ENCODE data around the gene TBL1Y. TPM values are rescaled to one million over a fixed set of nuclear protein-coding genes. Genes with fewer than 3 reads are reported as not detected.

The TBL1Y gene
- total RNA-seq, 1 experiment from 2014 or later: not detected

- ChIA-PET CTCF (no interaction called here), POLR2A (no interaction called here), RAD21 (ENCODE audit: low non-redundant PET in 1 of 2, low total read pairs in 2 of 2, uncharacterized antibody in 2 of 2, unreplicated experiment in 2 of 2) (no interaction called here)
- ATAC-seq: no peak
- intact Hi-C loops (cut with micrococcal nuclease): no loop called here
- H3K4me1 ChIP-seq (ENCODE audit: control insufficient read depth in 1 of 2, insufficient read depth in 2 of 2, low read length in 2 of 2): no peaks in the 10 kb centered on the region; a peak in 1 of 4 replicates
- H4K20me1 ChIP-seq (ENCODE audit: insufficient read depth): no peaks in the 10 kb centered on the region
- no TSS peak for BruUV-seq (replicated peaks)
- no peaks in the 10 kb centered on the region for H3K9me3 ChIP-seq (ENCODE audit: control insufficient read depth in 1 of 2, insufficient read depth in 1 of 2, low read depth in 1 of 2, low read length in 2 of 2)
- H3K79me2 ChIP-seq (ENCODE audit: insufficient read depth, low read length): no peaks in the 10 kb centered on the region
- no peaks in the 10 kb centered on the region for H3K9me2 ChIP-seq (ENCODE audit: insufficient read depth)
- no peak overlapping the region for H3K27ac ChIP-seq (ENCODE audit: low read depth, low read length)
- H3K4me3 ChIP-seq (replicated peaks in 1 of 2; ENCODE audit: low read depth in 1 of 2, low read length in 2 of 2): no peak overlapping the region
- TF ChIP-seq MAX (IDR thresholded peaks at IDR 0.05) (no peak), POLR2AphosphoS5 (IDR thresholded peaks at IDR 0.05; ENCODE audit: low read depth, low read length) (no peak), ZFX (IDR thresholded peaks at IDR 0.05) (no peak)
- H3K4me2 ChIP-seq (ENCODE audit: low read length): no peak overlapping the region
- H3K9ac ChIP-seq (ENCODE audit: low read length): no peak overlapping the region
- no peak overlapping the region for H2AFZ ChIP-seq (ENCODE audit: low read depth, low read length, poor library complexity, severe bottlenecking)
- no peaks in the 10 kb centered on the region for H3K27me3 ChIP-seq (ENCODE audit: insufficient read depth, low read length)
- DNase-seq (ENCODE audit: low read depth, low spot score): no peak
- H3K36me3 ChIP-seq (ENCODE audit: control insufficient read depth in 1 of 2, insufficient read depth in 2 of 2, low read length in 2 of 2): no peaks in the 10 kb centered on the region
Observed at GRCh38 chrY:7102680-7103079, 192.2 kb downstream of the TBL1Y start.

- no peak for DNase-seq (ENCODE audit: low read depth, low spot score)
- Histone ChIP-seq H4K20me1 (ENCODE audit: insufficient read depth) (no peaks in the 10 kb centered on the region), H3K27me3 (ENCODE audit: insufficient read depth, low read length) (no peaks in the 10 kb centered on the region), H3K9me3 (ENCODE audit: control insufficient read depth in 1 of 2, insufficient read depth in 1 of 2, low read depth in 1 of 2, low read length in 2 of 2) (no peaks in the 10 kb centered on the region), H3K4me1 (ENCODE audit: control insufficient read depth in 1 of 2, insufficient read depth in 2 of 2, low read length in 2 of 2) (no peaks in the 10 kb centered on the region; a peak in 1 of 4 replicates), H3K9ac (ENCODE audit: low read length) (no peak overlapping the region), H3K9me2 (ENCODE audit: insufficient read depth) (no peaks in the 10 kb centered on the region), H2AFZ (ENCODE audit: low read depth, low read length, poor library complexity, severe bottlenecking) (no peak overlapping the region), H3K79me2 (ENCODE audit: insufficient read depth, low read length) (no peaks in the 10 kb centered on the region), H3K4me3 (replicated peaks in 1 of 2; ENCODE audit: low read depth in 1 of 2, low read length in 2 of 2) (no peak overlapping the region), H3K4me2 (ENCODE audit: low read length) (no peak overlapping the region), H3K36me3 (ENCODE audit: control insufficient read depth in 1 of 2, insufficient read depth in 2 of 2, low read length in 2 of 2) (no peaks in the 10 kb centered on the region), H3K27ac (ENCODE audit: low read depth, low read length) (no peak overlapping the region)
- ATAC-seq: no peak
- ChIA-PET CTCF (no interaction called here), RAD21 (ENCODE audit: low non-redundant PET in 1 of 2, low total read pairs in 2 of 2, uncharacterized antibody in 2 of 2, unreplicated experiment in 2 of 2) (no interaction called here), POLR2A (no interaction called here)
- BruUV-seq (replicated peaks): no TSS peak
- intact Hi-C loops (cut with micrococcal nuclease): no loop called here
- TF ChIP-seq POLR2AphosphoS5 (IDR thresholded peaks at IDR 0.05; ENCODE audit: low read depth, low read length) (no peak), CBX3 (IDR thresholded peaks at IDR 0.05; ENCODE audit: low read depth) (no peak), ELF1 (IDR thresholded peaks at IDR 0.05; ENCODE audit: borderline replicate concordance, low read depth) (no peak), REST (IDR thresholded peaks at IDR 0.05; ENCODE audit: low read depth) (no peak), SRF (IDR thresholded peaks at IDR 0.05; ENCODE audit: low read depth) (no peak), EGR1 (IDR thresholded peaks at IDR 0.05; ENCODE audit: low read depth) (no peak), EZH2 (IDR thresholded peaks at IDR 0.05) (no peak), CEBPB (IDR thresholded peaks at IDR 0.05; ENCODE audit: low read depth) (no peak), POLR2A (IDR thresholded peaks at IDR 0.05; ENCODE audit: borderline replicate concordance, extremely low read depth, insufficient read depth, insufficient read length) (no peak), SP1 (IDR thresholded peaks at IDR 0.05; ENCODE audit: low read depth) (no peak), ZBTB33 (IDR thresholded peaks at IDR 0.05; ENCODE audit: extremely low read depth, insufficient replicate concordance, low read length) (no peak), YY1 (IDR thresholded peaks at IDR 0.05; ENCODE audit: extremely low read depth, insufficient replicate concordance, low read depth, low read length) (no peak)
Observed at GRCh38 chrY:7107179-7107578, 196.7 kb downstream of the TBL1Y start.
